Measurements from ENCODE around the gene AKAP13.
"Not testable (repeated sequence)": the region's sequence is repeated elsewhere in the genome, so short reads cannot be mapped to it uniquely, and the experiment has no call there.

The AKAP13 gene

GRCh38 chr15:85579957-85580694, 199.7 kb downstream of the AKAP13 start:
- no peak for FAIRE-seq

DNA sequence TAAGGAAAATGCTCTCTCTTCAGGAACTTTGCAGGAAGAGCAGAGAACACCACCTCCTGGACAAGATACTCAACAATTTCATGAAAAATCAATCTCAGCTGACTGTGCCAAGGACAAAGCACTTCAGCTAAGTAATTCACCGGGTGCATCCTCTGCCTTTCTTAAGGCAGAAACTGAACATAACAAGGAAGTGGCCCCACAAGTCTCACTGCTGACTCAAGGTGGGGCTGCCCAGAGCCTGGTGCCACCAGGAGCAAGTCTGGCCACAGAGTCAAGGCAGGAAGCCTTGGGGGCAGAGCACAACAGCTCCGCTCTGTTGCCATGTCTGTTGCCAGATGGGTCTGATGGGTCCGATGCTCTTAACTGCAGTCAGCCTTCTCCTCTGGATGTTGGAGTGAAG, 200.5 kb downstream of the AKAP13 start:
- no peak for FAIRE-seq

GRCh38 chr15:85581495-85581894, 201.1 kb downstream of the AKAP13 start:
- FAIRE-seq, result no peak

DNA sequence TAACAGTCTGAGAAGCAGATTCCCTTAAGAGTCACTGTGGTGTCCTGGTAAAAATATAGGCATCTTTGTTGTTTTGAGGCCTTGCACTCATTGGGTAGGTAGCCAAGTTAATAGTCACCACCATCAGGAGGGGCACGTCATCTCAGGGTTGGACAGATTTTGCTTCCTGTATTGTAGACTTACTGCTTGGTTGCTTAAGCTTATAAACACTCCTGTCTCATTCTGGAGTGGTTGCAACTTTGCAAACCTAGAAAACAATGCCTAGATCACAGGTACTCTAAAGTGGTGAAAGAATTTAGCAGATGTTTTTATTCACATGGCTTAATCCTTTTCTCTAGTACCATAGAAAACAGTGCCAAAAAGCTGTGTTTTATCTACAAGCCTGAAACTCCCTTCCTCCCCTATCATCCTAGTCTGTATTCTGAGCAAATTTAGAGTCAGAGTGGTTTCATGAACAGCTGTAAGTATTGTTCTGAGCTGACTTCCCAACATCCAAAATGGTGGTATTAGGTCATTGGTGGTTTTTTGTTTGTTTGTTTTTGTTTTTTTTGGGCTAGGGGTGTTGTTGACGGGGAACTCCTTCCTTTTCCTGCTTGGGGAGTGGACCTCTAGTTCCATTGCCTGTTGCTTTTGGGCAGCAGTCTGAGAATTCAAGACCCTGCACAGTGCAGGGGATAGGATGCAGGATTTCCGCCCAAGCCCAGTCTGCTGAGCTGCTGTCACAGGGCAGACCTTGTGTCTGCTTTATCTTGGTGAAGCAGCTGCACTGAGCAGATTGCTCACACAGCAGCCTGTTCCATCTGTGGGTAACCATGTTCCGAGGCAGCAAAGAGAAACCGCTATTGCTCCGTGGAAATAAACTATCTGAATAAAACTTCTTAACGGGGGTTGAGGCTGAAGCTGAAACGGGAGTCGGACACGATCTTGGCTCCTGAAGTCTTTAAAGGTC, 202.0 kb downstream of the AKAP13 start:
- FAIRE-seq, result no peak

- FAIRE-seq, result no peak
These were observed 203.0 kb downstream of the AKAP13 start for GRCh38 chr15:85583442-85583841.

- FAIRE-seq, result no peak
These were observed 203.6 kb downstream of the AKAP13 start for GRCh38 chr15:85583923-85584390.

- FAIRE-seq, result no peak
These were observed 204.5 kb downstream of the AKAP13 start for GRCh38 chr15:85584872-85585271.

DNA sequence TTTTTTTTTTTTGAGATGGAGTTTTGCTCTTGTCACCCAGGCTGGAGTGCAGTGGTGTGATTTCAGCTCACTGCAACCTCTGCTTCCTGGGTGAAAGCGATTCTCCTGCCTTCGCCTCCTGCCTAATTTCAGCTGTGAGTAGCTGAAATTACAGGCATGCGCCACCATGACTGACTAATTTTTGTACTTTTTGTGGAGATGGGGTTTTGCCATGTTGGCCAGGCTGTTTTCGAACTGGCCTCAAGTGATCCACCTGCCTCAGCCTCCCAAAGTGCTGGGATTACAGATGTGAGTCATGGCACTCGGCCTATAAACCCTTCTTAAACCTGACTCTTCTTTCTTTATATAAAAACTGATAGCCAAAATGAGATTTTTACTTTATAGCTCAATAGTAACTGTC, 205.8 kb downstream of the AKAP13 start:
- not testable (repeated sequence) for FAIRE-seq

- no peak for FAIRE-seq
These were observed 207.5 kb downstream of the AKAP13 start for GRCh38 chr15:85587707-85588411.

- no peak for FAIRE-seq
These were observed 208.3 kb downstream of the AKAP13 start for GRCh38 chr15:85588677-85589076.

DNA sequence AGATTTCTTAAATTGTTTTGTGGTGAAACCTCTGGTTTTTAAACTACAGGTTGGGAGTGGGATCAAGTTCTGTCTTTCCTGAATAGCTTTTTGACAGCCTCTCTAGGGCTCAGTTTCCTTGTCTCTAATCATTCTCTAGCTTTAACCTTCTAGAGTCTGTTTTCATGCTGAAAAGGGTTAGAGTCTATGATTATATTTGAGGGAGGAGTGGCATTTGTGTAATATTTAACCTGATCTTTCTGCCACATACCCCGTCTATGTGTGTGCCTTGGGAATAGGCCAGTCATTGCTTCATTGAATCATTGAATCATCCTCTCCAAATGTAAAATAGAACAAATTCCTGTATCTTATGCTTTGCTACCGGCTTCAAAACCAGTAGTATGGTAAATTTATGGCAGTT, 209.4 kb downstream of the AKAP13 start:
- FAIRE-seq, result no peak

DNA sequence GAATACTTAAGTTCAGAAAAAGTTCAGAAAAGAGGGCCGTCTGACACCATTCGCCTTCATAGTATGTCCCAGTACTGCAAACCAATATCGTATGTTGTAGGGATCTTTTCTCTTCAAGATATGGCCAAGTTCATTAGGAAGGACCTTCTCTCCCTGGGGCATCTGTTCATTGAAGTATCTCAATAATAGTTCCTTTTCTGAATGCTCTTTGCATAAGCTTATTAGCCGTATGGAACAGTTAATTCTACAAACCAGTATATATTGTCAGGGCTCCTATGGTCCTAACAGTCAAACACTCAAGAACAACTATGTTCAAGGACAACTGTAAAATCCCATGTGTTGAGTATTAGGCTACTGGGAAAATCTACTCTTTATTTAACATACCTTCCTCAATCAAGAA, 211.2 kb downstream of the AKAP13 start:
- no peak for FAIRE-seq

GRCh38 chr15:85592148-85592547, 211.7 kb downstream of the AKAP13 start:
- no peak for FAIRE-seq

DNA sequence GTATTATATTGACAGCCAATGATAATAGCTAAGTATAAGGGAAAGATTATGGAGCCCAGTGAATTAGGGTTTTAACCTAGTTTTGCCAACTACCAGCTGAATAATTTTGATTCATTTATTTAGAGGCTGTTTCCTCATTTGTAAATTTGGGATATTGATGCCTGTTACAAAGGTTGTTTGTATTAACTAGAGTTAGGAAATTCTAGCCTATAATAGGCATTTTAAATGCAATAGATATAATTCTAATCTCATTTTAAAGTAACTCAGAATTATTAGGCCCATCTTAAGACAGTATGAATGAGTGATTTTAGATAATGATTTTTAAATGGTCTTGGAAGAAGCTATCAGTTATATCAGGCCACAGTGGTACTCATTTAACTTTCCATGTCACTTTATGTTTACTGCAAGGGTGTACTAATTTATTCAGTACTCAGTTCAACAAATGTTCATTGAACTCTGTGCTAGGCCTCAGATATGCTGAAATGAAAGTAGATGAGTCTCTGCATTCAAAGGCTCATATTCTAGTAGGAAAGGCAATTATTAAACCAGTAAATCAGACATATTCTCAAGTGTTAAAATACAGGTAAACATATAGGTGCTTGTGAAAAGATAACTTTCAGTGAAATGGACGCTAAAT, 213.5 kb downstream of the AKAP13 start:
- no peak for FAIRE-seq

DNA sequence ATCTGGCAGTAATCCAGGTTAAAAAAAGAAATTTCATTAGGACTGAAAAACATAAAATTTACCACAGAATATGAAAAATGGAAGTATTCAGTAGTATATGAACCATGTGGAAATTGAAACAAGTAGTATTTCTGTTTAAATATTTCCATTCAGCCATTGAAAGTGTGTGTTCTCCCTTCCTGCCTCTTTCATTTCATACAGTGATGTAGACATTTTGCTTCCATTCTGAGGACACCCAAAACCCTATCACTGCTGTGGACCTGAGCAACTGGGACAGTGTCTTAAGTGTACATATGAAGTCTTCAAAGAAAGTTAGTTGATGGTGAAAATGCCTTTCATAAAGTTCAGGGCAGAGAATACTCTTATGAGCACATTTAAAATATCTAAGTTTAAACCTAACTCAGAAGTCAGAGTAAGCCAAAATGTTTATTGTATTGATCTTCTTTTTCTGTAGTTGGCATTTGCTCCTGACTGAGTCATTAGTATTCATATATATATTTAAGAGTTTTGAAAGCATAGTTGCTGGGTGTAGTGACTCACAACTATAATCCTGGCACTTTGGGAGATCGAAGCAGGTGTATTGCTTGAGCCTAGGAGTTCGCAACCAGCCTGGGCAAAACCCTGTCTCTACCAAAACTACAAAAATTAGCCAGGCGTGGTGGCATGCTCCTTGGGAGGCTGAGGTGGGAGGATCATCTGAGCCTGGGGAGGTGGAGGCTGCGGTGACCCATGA, 215.6 kb downstream of the AKAP13 start:
- no peak for FAIRE-seq

GRCh38 chr15:85597155-85597815, 216.9 kb downstream of the AKAP13 start:
- FAIRE-seq, result no peak

GRCh38 chr15:85598219-85598618, 217.8 kb downstream of the AKAP13 start:
- no peak for FAIRE-seq

DNA sequence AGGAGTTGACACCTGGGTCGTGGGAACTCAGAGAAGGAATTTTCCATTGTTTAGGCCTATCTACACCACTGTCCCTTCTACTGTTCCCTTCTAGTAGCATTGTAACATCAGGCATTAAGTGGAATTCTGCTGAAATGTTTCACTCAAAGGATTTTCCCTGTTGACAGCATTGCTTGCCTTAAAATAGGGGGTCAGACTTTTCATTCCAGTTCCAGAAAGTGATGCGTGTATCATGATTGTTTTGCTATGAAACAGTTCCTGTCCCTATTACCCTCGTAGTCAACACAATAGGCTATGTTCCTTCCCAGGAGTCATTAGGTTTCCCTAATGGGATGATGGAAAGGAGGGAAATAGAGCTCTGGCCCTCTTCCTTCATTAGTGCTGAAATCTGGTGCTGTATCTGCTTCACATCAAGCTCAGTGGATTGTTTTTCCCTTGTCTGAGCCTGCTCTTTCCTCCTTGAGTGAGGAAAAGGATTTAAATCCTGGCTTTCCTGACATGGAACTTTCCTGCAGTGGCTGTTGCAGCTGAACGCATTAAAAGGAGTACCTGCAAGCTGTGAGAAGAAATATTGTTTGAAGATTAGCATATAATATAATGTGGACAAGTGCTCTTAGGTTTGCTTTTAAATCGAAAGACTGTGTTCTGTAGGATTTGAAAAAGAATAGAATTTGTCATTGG, 218.5 kb downstream of the AKAP13 start:
- no peak for FAIRE-seq

- FAIRE-seq, result no peak
These were observed 219.6 kb downstream of the AKAP13 start for GRCh38 chr15:85600001-85600400.

DNA sequence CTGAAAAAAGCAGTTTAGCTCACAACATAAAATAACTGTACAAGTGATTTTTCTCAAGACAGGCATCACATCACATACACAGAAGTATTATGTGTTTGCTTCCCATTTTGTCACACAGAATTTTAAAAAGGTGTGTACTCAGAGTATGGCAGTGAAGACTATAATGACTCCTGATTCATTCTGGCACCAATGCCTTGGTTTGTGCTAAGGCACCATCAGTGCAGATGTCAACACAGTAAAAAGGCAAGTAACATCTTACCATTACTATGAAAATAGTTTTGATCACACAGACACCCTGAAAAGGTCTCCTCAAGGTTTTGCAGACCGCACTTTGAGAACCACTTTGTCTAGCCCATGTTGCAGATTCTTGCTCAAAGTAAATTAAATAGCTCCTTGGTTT, 222.8 kb downstream of the AKAP13 start:
- FAIRE-seq, result no peak

DNA sequence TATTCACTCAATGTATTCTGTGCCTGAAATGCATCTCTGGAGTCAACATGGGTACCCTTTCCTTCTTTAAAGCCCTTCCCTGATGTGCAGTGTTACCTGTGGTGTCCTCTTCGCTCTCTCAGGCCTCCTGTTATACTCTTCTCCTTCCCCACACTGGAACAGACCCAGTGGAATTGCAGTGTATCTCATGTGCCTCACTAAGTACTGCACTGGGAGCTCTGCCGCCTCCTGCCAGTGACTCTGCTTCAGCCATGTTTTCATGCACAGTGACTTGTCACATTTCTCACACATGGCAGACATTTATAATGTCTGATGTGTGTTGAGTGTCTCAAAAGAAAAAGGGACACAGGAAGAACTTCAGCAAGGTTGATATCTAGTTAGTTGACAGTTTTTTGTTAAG, 223.3 kb downstream of the AKAP13 start:
- FAIRE-seq, result no peak
